DMS 273 treated with DMSO at 0.1 percent for 48 hours (cell line): ENCODE results near the gene GCNT1.
"Not testable (repeated sequence)": the region's sequence is repeated elsewhere in the genome, so short reads cannot be mapped to it uniquely, and the experiment has no call there.

Experiments
- DNase-seq: peaks from one replicate; lab custom pipeline; 2025; lab: John Stamatoyannopoulos, UW

GCNT1 gene

GRCh38 chr9:76458903-76459693 is at the start of gene GCNT1:
Gene GCNT1 (plus strand): TSS chr9:76459182. CDS start chr9:76502382, 43,200 bp downstream.
- DNase-seq = peak; percentile 40

DNA sequence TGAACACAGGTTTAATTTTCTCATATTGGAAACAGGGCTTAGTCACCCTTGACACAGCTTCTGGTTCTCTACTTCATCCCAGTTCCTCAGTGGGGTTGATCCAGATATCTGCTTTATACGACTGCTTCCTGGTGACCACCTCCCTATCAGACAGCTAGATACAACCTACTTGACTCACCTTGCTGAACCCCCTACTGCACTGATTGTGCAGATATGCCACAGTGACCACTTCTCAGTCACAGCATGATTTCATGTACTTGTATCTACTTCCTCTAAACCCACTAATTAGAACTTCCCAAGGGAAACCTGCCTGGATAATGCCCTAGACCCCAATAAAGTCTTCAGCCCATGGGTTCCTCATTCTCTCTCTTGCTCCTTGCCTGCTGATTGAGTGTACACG is 46.3 kb upstream of the GCNT1 start:
- DNase-seq = no peak

GRCh38 chr9:76413658-76414057 is 45.3 kb upstream of the GCNT1 start:
- DNase-seq = no peak

DNA sequence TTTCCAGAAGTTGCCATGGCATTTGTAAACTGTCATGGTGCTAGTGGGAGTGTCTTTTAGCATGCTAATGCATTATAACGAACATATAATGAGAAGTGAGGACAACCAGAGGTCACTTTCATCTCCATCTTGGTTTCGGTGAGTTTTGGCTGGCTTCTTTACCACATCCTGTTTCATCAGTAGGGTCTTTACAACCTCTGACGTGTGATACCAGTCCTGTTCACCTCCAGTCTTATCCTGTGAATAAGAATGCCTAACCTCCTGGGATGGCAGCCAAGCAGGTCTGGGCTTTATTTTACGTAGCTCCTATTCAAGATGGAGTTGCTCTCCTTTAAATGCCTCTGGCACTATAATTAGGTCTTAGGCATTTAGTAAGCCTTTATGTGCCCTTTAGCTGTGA is 44.3 kb upstream of the GCNT1 start:
- DNase-seq = no peak

DNA sequence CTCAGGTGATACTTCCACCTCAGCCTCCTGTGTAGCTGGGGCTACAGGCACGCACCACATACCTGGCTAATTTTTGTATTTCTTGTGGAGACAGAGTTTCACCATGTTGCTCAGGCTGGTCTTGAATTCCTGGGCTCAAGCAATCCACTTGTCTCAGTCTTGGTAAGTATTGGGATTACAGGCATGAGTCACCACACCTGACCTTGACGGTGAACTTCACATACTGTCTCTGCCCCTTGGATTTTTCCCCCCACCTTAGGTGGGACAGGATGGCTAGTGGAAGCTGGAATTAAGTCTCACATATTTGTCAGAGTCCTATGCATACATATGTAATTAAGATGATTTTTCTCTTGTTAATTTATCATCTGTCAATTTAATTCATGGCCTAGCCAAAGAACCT is 43.8 kb upstream of the GCNT1 start:
- no peak for DNase-seq

DNA sequence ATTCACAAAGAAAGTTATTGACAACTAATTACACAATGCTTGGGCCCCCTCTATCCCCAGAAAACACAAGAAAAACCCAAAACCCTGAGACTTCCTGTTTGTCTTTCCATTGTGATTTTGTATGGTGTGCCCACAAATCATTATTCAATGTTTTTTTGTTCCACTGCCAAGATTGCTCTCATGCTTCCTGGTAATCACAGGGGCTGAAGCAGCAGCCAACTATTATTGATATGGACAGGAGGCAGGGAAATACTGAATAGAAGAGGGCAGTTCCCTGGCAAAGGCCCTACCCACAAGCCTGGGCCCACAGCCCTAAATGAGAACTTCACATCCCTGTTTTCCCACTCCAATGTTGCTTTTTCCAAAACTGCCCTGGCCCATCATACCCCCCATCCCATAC is 43.3 kb upstream of the GCNT1 start:
- DNase-seq = no peak

- no peak for DNase-seq
These were observed 41.6 kb upstream of the GCNT1 start for GRCh38 chr9:76417394-76417793.

- DNase-seq = no peak
These were observed 39.1 kb upstream of the GCNT1 start for GRCh38 chr9:76419782-76420380.

DNA sequence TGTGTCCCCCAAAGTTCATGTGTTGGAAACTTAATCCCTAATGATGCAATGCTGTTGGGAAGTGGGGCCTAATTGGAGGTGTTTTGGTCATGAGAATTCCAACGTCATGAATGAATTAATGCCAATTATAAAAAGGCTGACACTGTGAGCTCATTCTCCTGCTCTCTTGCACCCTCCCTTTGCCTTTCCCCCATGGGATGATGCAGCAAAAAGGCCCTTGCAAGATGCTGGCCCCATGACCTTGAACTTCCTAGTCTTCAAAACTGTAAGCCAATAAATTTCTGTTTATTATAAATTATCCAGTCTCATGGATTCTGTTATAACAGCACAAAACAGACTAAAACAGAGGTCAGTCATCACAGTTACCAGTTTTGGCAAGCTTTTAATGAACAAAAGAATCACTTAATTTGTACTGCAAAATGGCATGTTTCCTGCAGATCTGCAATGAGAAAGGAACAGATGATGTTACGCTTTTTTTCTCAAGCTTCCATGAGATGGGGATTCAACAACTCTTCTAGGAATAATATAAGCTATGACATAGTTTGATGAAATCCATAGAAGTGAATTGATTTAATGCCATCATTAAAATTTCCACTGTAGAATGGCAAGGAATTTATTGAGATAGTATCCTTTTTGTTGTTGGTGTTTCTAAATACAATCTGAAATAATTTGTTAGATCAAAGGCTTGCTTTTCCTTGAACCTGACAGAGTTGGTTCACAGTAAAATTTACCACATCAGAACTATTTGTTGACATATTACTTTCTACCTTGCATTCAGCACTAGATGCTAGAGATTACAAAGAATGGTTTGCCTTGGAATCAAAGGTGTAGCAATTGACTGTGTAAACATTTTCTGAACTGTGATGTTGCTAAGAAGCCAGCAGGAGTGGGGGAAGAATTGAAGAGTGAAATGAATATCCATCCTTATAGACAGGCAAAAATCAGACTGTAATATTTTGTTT is 35.5 kb upstream of the GCNT1 start:
- DNase-seq = no peak

DNA sequence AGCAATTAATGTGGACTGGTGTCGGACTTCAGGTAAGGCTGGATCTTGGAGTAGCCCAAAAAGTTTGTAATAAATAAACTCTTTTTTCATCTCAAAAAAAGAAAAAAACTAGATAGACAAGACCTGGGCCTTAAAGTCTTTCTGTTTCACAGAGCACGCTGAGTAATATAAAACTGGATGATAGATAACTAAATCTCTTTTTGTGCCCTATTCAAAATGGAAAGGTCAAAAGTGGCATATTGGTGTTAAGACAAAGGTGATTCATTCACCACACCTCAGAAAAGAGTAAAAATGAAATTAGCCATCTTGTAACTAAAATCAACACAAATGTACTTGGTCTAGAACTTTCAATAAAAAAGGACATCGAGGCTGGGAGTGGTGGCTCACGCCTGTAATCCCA is 34.5 kb upstream of the GCNT1 start:
- no peak for DNase-seq

- DNase-seq = no peak
These were observed 33.1 kb upstream of the GCNT1 start for GRCh38 chr9:76425677-76426453.

DNA sequence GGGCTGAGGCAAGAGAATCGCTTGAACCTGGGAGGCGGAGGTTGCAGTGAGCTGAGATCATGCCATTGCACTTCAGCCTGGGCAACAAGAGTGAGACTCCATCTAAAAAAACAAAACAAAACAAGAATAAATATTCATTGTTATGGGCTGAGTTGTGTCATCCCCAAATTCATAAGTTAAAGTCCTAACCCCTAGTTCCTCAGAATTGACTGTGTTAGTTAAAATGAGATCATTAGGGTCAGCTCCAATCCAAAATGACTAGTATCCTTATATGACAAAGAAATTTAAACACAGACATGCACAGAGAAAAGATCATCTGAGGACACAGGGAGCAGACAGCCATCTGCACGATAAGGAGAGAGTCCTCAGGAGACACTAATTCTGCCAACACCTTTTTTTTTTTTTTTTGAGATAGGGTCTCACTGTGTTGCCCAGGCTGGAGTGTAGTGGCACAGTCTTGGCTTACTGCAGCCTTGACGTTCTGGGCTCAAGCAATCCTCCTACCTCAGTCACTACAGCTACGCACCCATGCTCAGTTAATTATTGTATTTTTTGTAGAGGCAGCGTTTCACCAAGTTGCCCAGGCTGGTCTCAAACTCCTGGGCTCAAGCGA is 32.1 kb upstream of the GCNT1 start:
- DNase-seq = no peak

GRCh38 chr9:76431601-76432000 is 27.4 kb upstream of the GCNT1 start:
- no peak for DNase-seq

GRCh38 chr9:76433406-76433805 is 25.6 kb upstream of the GCNT1 start:
- no peak for DNase-seq

DNA sequence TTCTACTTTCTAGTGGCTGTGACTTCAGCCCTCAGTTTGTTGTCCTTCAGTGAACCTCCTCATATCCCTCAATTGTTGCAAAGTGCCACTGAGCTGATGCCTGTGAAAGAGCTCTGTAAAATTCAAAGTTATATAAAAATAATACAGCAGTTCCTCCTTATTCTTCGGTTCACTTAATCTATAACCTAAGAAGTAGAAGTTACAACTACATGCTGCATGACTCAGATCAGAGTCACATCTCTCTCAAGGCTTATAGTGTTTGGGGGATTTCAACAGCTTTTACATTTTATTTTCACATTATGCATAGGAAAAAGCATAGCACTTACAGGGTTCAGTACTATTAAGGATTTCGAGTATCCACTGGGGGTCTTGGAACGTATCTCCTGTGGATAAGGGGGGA is 25.1 kb upstream of the GCNT1 start:
- no peak for DNase-seq

DNA sequence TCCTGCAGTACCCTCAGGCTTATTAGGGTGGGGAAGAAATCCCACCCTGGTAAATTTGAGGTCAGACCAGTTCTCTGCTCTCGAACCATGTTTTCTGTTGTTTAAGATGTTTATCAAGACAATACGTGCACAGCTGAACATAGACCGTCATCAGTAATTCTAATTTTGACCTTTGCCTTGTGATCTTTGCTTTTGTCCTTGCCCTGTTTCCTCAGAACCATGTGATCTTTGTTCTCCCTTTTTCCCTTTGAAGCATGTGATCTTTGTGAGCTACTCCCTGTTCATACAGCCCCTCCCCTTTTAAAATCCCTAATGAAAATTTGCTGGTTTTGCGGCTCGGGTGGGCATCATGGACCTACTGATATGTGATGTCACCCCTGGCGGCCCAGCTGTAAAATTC is 24.1 kb upstream of the GCNT1 start:
- not testable (repeated sequence) for DNase-seq

GRCh38 chr9:76437017-76437699 is 21.8 kb upstream of the GCNT1 start:
- not testable (repeated sequence) for DNase-seq

- no peak for DNase-seq
These were observed 20.0 kb upstream of the GCNT1 start for GRCh38 chr9:76438841-76439588.

DNA sequence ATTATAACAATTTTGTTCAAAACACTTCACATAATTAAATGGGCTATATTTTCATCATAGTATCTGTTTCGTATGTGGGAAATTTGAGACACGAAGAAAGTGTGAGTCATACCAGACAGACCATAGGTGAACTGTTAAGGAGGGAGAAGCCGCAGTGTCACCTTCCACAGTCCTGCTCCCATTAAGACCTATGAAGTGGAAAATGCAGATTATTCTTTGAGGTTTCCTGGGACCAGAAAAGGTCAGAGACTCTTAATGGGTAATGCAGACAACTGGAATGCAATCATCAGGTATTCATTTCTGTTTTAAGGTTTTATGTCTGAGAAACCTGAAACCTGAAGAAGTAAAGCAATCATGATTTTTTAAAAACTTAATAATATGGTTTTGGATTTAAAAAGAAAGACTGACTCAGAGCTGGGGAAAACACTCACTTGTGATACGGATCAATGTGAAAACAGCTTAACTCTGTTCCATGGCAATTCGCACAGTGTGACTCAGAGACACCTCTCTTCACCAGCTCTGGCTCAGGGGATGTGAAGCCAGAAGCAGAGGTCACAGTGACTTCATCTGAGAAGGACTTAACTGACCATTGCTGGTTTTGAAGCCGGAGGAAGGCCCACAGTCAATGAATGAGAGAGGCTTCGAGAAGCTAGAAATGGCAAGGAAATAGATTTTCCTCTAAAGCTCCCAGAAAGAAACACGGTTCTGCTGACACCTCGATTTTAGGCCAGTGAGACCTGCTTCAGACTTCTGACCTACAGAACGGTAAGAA is 17.2 kb upstream of the GCNT1 start:
- no peak for DNase-seq
